KOPT-K1 (cell line): ENCODE data around the gene TNRC6C.
"Not testable (repeated sequence)": the region's sequence is repeated elsewhere in the genome, so short reads cannot be mapped to it uniquely, and the experiment has no call there.

ENCODE experiments used
- H3K27ac ChIP-seq: fragments of 200-600 bp; sonication (generic); 2 replicates; pipeline ENCODE4 v1.5.1; 2016; ENCODE audit warnings: antibody characterized with exemption, mild to moderate bottlenecking, low read depth, low read length; ENCODE audit not compliant: poor library complexity, severe bottlenecking
- H3K36me3 ChIP-seq: fragments of 200-600 bp; sonication (generic); 2 replicates; pipeline ENCODE4 v1.5.1; 2017; ENCODE audit warnings: antibody characterized with exemption, mild to moderate bottlenecking, low read length, moderate library complexity; ENCODE audit not compliant: insufficient read depth
- H3K9me3 ChIP-seq: fragments of 200-600 bp; sonication (generic); 2 replicates; pipeline ENCODE4 v1.5.1; 2017; ENCODE audit warnings: antibody characterized with exemption, low read length, mild to moderate bottlenecking; ENCODE audit not compliant: insufficient read depth, poor library complexity, severe bottlenecking

The TNRC6C gene

DNA sequence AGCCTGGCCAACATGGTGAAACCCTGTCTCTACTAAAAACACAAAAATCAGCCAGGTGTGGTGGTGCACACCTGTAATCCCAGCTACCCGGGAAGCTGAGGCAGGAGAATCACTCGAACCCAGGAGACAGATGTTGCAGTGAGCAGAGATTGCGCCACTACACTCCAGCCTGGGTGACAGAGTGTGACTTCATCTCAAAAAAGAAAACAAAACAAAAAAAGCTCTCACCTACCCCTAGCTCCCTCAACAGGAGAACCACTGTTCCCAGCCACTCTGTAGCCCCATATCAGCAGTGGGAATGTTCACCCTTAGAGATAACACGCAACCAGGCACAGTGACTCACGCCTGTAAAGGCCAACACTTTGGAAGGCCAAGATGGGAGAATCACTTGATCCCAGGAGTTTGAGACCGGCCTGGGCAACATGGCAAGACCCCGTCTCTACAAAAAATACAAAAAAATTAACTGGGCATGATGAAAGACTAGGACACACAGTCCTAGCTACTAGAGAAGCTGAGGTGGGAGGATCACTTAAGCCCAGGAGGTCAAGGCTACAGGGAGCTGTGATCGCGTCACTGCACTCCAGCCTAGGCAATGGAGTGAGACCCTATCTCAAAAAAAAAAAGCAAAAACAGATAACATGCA lies 177.5 kb downstream of the TNRC6C start:
- H3K27ac ChIP-seq, result no peak overlapping the region
- peaks cover 58% of the 10 kb centered on the region for H3K36me3 ChIP-seq
- no peaks in the 10 kb centered on the region for H3K9me3 ChIP-seq

GRCh38 chr17:78137392-78138203 lies 179.1 kb downstream of the TNRC6C start:
- no peaks in the 10 kb centered on the region for H3K9me3 ChIP-seq
- no peak overlapping the region for H3K27ac ChIP-seq
- peaks cover 69% of the 10 kb centered on the region for H3K36me3 ChIP-seq

DNA sequence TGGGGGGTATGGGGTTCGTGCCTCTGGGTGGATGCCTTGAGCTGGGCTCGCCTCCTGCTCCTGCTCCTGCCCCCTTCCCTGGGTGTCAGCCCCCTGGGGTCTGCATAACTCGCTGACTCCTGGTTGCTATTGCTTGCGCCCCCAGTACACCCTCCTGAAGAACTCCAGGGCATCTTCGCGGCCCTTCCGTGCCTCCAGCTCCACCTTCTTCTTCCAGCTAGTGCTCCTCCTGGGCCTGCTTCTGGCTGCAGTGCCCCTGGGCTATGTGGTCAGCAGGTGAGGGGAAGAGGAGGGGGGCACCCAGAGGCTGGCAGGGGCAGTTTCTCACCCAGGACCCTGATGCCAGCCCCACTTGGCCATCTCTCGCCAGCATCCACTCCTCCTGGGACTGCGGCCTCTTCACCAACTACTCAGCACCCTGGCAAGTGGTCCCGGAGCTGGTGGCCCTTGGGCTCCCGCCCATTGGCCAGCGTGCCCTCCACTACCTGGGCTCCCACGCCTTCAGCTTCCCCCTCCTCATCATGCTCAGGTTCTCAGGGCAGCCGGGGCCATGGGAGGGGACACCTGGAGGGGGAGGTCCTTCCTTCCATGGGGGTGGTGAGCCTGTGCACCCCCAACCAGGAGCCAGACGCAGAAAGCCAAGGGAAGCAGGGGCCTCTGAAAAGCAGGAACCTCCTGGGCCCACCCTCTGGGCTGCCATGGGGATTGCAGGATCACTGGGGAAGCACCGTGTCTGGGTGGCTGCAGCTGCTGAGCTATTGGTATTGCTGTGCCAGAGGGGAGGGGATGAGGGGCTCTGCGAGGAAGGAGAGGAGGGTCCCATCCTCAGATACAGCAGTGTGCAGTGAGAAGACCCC lies 179.9 kb downstream of the TNRC6C start:
- Histone ChIP-seq H3K27ac (no peak overlapping the region), H3K9me3 (no peaks in the 10 kb centered on the region), H3K36me3 (peaks cover 65% of the 10 kb centered on the region)

- peaks cover 51% of the 10 kb centered on the region for H3K36me3 ChIP-seq
- H3K27ac ChIP-seq, H3K9me3 ChIP-seq: not testable (repeated sequence)
These were observed 181.3 kb downstream of the TNRC6C start for GRCh38 chr17:78139861-78140168.

DNA sequence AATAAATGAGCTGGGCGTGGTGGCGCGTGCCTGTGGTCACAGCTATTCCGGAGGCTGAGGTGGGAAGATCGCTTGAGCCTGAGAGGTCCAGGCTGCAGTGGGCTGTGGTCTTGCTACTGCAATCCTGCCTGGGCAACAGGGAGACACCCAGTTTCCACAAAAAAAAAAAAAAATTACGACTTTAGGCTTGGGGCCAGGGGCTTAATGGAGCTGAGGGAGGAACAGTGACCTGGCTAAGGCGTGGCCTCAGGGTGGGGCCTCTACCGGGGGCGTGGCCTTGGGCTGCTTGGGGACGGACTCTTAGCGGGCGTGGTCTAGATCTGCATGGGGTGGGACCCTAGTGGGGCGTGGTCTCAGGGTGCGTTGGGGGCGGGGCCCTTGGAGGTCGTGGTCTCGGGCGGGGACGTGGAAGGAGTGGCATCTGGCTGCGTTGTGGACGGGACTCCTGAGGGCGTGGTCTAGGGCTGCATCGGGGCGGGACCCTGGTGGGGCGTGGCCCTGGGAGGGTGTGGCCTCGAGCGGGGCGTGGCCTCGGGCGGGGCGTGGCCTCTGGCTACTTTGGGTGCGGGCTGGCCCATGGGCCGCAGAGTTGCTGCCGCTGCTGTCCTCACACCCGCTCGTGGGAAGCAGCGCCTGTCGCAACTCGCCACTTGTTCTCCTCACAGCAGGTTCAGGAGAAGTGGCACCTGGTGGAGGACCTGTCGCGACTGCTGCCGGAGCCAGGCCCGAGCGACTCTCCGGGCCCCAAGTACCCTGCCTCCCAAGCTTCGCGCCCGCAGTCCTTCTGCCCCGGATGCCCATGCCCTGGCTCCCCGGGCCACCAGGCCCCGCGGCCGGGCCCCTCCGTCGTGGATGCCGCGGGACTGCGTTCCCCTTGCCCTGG lies 181.9 kb downstream of the TNRC6C start:
- no peak overlapping the region for H3K27ac ChIP-seq
- no peaks in the 10 kb centered on the region for H3K9me3 ChIP-seq
- peaks cover 45% of the 10 kb centered on the region for H3K36me3 ChIP-seq

DNA sequence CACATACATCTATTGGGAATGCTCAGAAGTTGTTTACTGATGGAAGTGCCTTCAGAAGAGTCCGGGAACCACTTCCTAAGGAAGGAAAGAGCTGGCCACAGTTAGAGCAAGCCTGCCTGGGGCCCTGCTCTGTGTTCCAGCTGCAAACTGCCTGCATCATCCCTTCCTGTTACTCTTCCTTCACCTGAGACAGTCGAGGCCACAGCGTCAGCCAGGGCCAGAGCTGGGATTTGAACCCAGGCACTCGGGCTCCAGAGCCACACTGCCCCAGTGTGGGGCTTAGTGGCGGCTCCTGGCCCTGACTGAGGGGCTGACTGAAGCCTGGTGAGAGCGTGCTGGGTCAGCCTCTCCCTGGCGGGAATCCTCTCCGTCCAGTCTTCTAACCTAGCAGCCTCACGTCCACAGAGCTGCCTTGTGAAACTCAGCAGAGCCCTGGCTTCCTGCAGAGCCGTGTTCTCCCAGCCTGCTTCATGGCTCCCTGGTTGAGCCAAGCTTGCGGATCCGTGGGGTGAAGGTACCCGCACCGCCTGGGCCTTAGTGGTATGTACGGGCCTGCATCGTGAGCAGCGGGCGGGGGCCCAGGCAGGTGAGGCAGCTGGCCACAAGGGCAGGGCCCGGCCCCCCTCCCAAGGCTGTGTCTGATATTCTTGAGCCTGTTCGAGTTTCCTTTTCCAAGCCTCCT lies 183.1 kb downstream of the TNRC6C start:
- no peak overlapping the region for H3K27ac ChIP-seq
- H3K36me3 ChIP-seq, result peaks cover 34% of the 10 kb centered on the region
- no peaks in the 10 kb centered on the region for H3K9me3 ChIP-seq

GRCh38 chr17:78142119-78142861 lies 183.8 kb downstream of the TNRC6C start:
- no peaks in the 10 kb centered on the region for H3K9me3 ChIP-seq
- peaks cover 27% of the 10 kb centered on the region for H3K36me3 ChIP-seq
- H3K27ac ChIP-seq, result no peak overlapping the region

DNA sequence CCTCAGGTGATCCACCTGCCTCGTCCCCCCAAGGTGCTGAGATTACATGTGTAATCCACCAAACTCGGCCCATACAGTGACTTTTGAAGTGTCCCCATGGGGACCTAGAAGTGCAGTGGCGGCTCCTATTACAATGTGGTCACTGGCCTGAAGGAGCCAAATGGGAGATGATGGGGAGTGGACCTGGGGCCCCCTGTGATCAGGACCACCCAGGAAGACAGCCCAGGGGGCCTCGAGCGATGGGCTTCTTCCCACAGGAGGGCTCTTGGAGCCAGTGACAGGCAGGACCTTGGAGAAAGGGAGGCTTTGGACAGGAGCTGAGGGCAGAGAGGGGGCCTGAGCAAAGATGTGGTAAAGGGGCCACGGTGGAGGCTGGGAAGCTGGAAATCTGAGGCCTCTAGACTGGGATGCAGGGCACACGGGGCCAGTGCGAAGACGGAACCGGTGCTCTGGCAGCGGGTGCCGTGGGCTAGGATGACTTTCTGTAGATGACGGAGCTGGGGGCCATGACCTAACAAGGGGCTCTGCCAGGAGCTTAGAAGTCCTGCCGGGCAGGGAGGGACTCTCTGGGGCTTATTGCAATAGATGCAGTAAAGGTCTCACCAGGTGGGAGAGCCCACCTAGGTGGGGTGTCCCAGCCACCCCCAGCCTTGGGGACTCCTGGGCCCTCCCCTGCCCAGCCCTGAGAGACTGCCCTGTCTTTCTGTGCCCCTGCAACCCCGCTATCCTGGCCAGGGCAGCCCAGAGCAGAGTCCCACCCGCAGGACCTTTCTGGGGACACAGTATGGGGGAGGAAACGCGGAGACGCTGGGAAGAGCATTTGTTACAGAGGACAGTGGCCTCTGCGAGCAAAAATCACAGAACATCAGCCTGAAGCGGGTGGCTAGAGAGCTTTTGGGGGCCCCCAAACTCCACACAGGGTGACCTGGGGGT lies 185.0 kb downstream of the TNRC6C start:
- Histone ChIP-seq H3K27ac (no peak overlapping the region), H3K36me3 (peaks cover 22% of the 10 kb centered on the region), H3K9me3 (no peaks in the 10 kb centered on the region)

DNA sequence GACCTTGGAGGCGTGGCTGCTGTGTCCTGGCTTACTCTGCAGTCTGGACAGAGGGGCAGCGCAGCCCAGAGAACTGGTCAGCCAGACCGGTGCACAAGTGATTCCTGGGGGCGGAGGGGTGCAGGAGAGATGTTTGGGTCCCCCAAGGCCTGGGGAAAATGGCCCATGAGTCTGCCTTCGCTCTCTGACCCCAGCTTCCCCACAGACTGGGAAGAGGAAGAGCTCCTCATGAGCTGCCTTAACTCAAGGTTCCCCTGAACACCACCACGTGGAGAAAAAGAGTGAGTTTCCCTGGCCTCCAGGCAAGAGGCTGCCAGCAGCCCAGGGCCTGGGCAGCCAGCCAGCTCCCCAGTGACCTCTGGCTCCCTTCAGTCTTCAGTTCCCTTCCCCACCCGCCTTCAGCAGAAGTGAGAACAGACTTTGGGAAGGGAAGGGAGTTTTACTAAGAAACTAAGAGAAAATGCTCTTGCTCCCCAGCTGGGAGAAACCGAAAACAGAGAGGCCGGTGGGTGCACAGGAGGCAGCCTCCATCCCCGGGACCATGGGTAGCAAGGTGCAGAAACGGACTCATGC lies 185.7 kb downstream of the TNRC6C start:
- peaks cover 22% of the 10 kb centered on the region for H3K36me3 ChIP-seq
- H3K27ac ChIP-seq, result no peak overlapping the region
- H3K9me3 ChIP-seq, result no peaks in the 10 kb centered on the region

- no peaks in the 10 kb centered on the region for H3K9me3 ChIP-seq
- H3K27ac ChIP-seq, result no peak overlapping the region
- peaks cover 22% of the 10 kb centered on the region for H3K36me3 ChIP-seq
These were observed 186.5 kb downstream of the TNRC6C start for GRCh38 chr17:78144736-78145641.

DNA sequence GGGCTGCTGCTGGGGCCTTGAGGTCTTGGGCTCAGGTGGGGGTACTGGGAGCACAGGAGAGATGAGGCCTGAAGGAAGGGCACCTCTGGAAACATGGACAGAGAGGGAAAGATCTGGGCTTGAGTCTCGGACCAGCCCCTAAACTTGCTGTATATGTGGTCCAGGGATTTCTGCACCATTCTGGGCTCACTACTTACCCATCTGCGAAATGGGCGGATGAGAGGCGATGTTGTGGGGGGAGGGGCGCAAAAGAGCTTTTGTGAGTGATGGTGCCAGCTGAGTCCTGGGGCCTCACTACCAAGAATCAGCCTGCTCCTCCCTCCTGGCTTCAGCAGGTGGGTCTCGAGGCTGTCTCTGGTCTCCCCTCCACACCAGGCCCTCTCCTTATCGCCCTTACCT lies 188.0 kb downstream of the TNRC6C start:
- Histone ChIP-seq H3K27ac (no peak overlapping the region), H3K9me3 (no peaks in the 10 kb centered on the region), H3K36me3 (peaks cover 16% of the 10 kb centered on the region)

DNA sequence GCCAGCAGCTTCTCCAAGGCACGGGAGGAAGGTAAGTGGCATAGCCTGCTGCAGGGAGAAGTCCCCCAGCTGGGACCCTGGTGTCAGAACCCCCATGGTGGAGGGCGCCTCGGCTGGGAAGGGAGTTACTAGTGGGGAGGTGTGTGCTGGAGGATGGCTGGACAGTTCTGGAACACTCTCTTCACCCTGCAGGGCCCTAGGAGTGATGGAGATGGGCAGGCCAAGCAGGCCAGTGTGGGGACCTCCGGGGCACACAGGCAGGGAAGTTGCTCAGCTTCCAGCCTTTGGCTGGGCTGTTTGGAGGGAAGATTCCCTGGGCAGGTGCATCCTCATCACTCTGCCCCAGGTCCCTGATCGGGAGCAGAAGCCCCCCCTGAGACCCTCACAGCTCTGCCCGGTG lies 188.4 kb downstream of the TNRC6C start:
- H3K36me3 ChIP-seq, result peaks cover 12% of the 10 kb centered on the region
- H3K27ac ChIP-seq, result no peak overlapping the region
- H3K9me3 ChIP-seq, result no peaks in the 10 kb centered on the region
